Ishikawa (cell line): Measurements from ENCODE around the gene PAK2.

Experiments
- CEBPB ChIP-seq: IDR thresholded peaks from 2 replicates; pipeline ENCODE4 v1.6.1; 2012
- CREB1 ChIP-seq: IDR thresholded peaks from 2 replicates; pipeline ENCODE4 v1.6.1; 2012; ENCODE audit warnings: low read depth
- EGR1 ChIP-seq: IDR thresholded peaks from 2 replicates; pipeline ENCODE4 v1.6.1; 2012
- EP300 ChIP-seq: IDR thresholded peaks from 2 replicates; pipeline ENCODE4 v1.6.1; 2012; ENCODE audit warnings: borderline replicate concordance
- FOXM1 ChIP-seq: IDR thresholded peaks from 2 replicates; pipeline ENCODE4 v1.6.1; 2012; ENCODE audit warnings: low read depth, borderline replicate concordance
- NFIC ChIP-seq: IDR thresholded peaks from 2 replicates; pipeline ENCODE4 v1.6.1; 2012
- RAD21 ChIP-seq: IDR thresholded peaks from 2 replicates; pipeline ENCODE4 v1.6.1; 2012; ENCODE audit warnings: low read depth
- TAF1 ChIP-seq: IDR thresholded peaks from 2 replicates; pipeline ENCODE4 v1.6.1; 2012; ENCODE audit warnings: low read depth, mild to moderate bottlenecking
- TCF12 ChIP-seq: IDR thresholded peaks from 2 replicates; pipeline ENCODE4 v1.6.1; 2012; ENCODE audit warnings: low read depth
- TEAD4 ChIP-seq: IDR thresholded peaks from 2 replicates; pipeline ENCODE4 v1.6.1; 2012
- YY1 ChIP-seq: IDR thresholded peaks from 2 replicates; pipeline ENCODE4 v1.6.1; 2012; ENCODE audit warnings: low read depth
- ZBTB7A ChIP-seq: IDR thresholded peaks from 2 replicates; pipeline ENCODE4 v1.6.1; 2012; ENCODE audit warnings: low read depth
- TF ChIP-seq, protein P1 (sequence below): IDR thresholded peaks from 2 replicates; pipeline ENCODE4 v1.6.1; 2012
- TF ChIP-seq, protein P2 (sequence below): IDR thresholded peaks from 2 replicates; pipeline ENCODE4 v1.6.1; 2012
- TF ChIP-seq, protein P3 (sequence below): IDR thresholded peaks from 2 replicates; pipeline ENCODE4 v1.6.1; 2012; ENCODE audit warnings: low read depth, mild to moderate bottlenecking

PAK2 gene

DNA sequence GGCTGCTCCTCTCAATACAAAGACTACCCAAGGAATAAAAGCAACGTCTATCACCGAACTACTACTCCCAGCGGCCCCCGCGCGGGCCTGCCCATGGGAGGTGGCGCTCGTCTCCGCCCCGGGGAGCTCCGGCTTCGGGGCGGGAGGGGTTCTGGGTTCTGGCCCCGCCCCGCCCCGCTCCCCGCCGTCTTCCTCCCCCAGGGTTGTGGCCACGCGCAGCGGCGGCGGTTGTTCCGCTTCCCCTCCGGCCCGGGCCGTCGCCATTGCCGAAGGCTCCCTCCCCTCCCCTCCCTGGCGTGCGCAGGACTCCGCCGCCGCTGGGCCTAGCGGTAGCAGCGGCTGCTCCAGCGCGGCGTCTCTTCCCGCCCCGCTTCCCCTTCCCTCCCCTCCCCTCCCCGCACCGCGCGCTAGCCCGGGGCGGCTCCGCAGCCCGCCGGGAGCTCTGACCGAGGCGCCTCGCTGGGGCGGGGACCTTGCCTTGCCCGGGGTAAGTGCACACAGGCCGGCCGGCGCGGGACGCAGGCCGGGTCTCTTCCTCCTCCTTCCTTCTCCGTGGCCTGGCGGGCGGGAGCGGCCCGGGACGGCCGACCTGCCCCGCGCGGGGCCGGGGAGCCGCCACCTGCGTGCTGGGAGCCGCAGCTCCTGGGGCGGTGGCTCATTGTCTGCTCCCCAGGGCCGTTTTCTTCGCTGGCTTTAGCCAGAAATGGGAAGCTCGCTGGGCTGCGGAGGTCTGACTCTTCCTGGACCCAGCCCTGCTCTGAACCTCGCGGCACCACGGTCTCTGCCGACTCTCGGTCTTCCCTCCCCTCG, at the start of gene PAK2:
PAK2 (plus strand) TSS at position 187 of the 810 bp plus-strand sequence. CDS start 42,790 bp downstream, outside the sequence.
- TF ChIP-seq, protein P1, sequence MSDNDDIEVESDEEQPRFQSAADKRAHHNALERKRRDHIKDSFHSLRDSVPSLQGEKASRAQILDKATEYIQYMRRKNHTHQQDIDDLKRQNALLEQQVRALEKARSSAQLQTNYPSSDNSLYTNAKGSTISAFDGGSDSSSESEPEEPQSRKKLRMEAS = peak; percentile 67
- peak; percentile 91 for TF ChIP-seq YY1
- TF ChIP-seq EP300 = no peak
- TF ChIP-seq TAF1 = peak; percentile 91
- TF ChIP-seq, protein P2, sequence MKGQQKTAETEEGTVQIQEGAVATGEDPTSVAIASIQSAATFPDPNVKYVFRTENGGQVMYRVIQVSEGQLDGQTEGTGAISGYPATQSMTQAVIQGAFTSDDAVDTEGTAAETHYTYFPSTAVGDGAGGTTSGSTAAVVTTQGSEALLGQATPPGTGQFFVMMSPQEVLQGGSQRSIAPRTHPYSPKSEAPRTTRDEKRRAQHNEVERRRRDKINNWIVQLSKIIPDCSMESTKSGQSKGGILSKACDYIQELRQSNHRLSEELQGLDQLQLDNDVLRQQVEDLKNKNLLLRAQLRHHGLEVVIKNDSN = peak; percentile 56; the same call in 1 of the 2 replicates
- no peak; the same call in 1 of the 2 replicates for TF ChIP-seq CEBPB

DNA sequence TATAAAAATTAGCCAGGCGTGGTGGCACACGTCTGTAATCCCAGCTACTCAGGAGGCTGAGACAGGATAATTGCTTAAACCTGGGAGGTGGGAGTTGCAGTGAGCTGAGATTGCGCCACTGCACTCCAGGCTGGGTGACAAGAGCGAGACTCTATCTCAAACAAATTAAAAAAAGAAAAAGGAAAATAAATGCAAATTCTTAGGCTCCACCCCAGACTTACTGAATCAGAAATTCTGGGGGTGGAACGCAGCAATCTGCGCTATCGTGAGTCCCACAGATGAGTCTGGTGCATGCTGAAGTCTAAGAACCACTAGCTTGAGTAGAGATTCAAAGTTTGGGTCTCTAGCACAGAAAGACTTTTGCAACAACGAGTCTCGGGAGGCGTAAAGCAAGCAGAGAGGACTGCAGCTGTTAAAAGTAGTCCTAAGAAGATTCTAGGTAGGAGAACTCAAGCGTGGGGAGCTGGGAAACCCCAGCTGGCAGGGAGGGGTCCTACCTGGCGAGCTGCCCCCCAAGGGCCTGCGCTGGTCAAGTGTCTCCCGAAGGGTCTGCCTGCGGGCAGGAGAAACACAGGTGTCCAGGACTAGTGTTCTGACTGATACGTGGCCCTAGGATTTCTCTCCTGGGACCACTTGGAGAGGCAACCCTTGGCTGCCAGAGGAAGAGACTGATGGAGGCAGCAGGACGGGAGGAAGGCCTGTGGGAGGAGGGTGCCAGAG, 49.6 kb upstream of the PAK2 start:
- TF ChIP-seq, protein P1 = no peak
- TF ChIP-seq, protein P3, sequence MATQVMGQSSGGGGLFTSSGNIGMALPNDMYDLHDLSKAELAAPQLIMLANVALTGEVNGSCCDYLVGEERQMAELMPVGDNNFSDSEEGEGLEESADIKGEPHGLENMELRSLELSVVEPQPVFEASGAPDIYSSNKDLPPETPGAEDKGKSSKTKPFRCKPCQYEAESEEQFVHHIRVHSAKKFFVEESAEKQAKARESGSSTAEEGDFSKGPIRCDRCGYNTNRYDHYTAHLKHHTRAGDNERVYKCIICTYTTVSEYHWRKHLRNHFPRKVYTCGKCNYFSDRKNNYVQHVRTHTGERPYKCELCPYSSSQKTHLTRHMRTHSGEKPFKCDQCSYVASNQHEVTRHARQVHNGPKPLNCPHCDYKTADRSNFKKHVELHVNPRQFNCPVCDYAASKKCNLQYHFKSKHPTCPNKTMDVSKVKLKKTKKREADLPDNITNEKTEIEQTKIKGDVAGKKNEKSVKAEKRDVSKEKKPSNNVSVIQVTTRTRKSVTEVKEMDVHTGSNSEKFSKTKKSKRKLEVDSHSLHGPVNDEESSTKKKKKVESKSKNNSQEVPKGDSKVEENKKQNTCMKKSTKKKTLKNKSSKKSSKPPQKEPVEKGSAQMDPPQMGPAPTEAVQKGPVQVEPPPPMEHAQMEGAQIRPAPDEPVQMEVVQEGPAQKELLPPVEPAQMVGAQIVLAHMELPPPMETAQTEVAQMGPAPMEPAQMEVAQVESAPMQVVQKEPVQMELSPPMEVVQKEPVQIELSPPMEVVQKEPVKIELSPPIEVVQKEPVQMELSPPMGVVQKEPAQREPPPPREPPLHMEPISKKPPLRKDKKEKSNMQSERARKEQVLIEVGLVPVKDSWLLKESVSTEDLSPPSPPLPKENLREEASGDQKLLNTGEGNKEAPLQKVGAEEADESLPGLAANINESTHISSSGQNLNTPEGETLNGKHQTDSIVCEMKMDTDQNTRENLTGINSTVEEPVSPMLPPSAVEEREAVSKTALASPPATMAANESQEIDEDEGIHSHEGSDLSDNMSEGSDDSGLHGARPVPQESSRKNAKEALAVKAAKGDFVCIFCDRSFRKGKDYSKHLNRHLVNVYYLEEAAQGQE = no peak
- TF ChIP-seq CREB1 = no peak
- TF ChIP-seq, protein P2 = no peak
- TF ChIP-seq TCF12 = no peak
- no peak for TF ChIP-seq EP300
- TF ChIP-seq FOXM1 = no peak
- no peak for TF ChIP-seq TEAD4
- TF ChIP-seq CEBPB = no peak
- TF ChIP-seq NFIC = no peak

DNA sequence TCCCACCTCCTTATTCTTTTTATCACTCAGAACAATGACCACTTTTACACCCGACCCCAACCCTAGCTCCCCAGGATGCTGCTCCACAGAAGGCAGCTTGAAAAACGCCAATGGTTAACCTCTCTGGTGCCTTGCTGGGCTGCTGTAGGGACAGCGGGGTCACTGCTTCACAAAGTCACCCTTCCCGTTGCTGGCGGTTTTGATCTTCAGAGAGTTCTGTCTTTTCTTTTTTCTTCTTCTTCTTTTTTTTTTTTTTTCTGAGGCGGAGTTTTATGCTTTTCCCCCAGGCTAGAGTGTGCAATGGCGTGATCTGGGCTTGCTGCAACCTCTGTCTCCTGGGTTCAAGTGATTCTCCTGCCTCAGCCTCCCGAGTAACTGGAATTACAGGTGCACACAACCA, 48.3 kb upstream of the PAK2 start:
- TF ChIP-seq, protein P2 = no peak
- no peak for TF ChIP-seq YY1
- TF ChIP-seq EGR1 = no peak
- TF ChIP-seq FOXM1 = no peak
- TF ChIP-seq RAD21 = no peak
- no peak for TF ChIP-seq TEAD4
- no peak for TF ChIP-seq CEBPB
- TF ChIP-seq, protein P1 = no peak
- no peak for TF ChIP-seq CREB1

DNA sequence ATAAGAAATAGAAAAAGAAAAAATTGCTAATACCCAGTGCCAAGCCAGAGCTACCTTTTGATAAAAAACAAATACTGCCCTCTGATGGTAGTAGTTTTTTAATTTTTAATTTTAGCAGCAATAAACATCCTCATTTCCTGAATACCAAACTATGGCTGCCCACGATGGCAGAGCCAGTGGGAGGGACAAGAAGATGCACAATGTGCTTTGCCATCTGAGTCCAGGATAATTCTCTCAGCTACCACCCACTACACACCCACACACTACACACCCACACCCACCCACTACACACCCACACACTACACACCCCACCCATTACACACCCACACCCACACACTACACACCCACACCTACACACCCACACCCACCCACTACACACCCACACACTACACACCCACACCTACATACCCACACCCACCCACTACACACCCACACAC, 45.4 kb upstream of the PAK2 start:
- 0 out of 2 replicates have a peak, but pooled peaks have one; percentile 36 for TF ChIP-seq EGR1
- TF ChIP-seq ZBTB7A = no peak

DNA sequence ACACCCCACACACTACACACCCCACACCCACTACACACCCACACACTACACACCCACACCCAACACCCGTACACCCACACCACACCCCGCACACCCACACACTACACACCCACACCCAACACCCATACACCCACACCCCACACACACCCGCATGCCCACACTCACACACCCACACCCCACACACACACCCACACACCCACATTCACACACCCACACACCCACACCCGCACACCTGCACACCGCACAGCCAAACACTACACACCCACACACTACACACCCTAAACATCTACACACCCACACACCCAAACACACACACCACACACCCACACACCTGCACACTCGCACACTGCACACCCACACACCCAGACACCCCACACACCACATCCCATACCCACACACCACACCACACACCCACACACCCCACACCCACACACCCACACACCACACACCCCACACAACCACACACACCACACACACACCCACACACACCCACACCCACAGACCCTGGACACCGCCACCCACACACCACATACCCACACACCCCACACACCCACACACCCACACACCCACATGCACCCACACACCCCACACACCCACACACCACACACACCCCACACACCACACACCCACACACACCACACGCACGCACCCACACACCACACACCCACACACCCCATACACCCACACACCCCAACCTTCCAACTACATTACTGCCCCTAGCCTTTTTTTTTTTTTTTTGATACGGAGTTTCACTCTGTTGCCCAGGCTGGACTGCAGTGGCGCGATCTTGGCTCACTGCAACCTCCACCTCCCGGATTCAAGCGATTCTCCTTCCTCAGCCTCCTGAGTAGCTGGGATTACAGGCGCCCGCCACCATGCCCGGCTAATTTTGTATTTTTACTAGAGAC, 44.5 kb upstream of the PAK2 start:
- no peak for TF ChIP-seq TEAD4
- TF ChIP-seq, protein P1 = no peak
- no peak for TF ChIP-seq EP300
- TF ChIP-seq, protein P3 = no peak
- TF ChIP-seq YY1 = no peak
- TF ChIP-seq TAF1 = no peak
- no peak for TF ChIP-seq RAD21
- TF ChIP-seq TCF12 = no peak
- TF ChIP-seq FOXM1 = no peak
- no peak for TF ChIP-seq CREB1
- no peak for TF ChIP-seq ZBTB7A
- TF ChIP-seq EGR1 = no peak
- no peak for TF ChIP-seq CEBPB
- TF ChIP-seq NFIC = no peak
- TF ChIP-seq, protein P2 = no peak
